Muscle of arm (tissue), 12 donors: Measurements from ENCODE around the gene CPNE1. TPM values are rescaled to one million over a fixed set of nuclear protein-coding genes. Genes with fewer than 3 reads are reported as not detected.
"Not testable (repeated sequence)": the region's sequence is repeated elsewhere in the genome, so short reads cannot be mapped to it uniquely, and the experiment has no call there.

Source experiments
- DNase-seq: peaks from one replicate; pipeline ENCODE4 v3.0.0-alpha.2; 2013
- polyA plus RNA-seq, 12 donors: library from polyadenylated mRNA; unstranded; fragments of 120-200 nt; gene quantifications; one replicate each; pipeline ENCODE4 v1.2.1, GENCODE V29; 2013; ENCODE audit not compliant: insufficient read length in 12 of 12

CPNE1 gene
- polyA plus RNA-seq, 12 donors, result 81.7 to 209 (median 124) TPM; not detected in 1

DNA sequence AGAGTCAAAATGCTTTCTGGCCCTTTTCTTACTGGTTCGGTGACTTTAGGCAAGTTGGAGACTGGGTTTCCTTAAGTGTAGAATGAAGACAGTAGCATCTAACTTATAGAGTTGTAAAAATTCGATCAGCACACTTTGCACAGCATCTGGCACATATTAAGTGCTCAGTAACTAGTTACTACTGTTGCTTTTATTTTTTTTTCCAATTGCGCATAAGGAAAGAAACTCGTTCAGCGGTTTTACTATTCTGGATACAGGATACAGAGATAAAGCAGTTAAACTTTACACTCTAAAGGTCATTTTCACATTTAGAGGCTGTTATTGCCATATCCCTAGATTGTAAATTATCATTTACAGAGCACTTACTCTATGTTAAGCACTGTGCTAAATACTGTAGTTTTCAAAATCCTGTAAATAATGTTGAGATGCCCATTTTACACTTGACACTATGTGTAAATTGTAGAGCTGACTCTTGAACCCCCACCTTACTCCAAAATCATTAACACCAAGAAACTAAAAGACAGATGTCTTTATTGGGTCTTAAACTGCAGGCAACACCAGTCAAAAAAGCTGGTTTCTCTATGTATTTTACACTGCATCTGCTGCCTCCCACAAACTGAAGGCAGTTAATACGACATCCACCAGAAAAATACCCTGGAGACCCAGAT is 35.4 kb upstream of the CPNE1 start:
- DNase-seq, result no peak

DNA sequence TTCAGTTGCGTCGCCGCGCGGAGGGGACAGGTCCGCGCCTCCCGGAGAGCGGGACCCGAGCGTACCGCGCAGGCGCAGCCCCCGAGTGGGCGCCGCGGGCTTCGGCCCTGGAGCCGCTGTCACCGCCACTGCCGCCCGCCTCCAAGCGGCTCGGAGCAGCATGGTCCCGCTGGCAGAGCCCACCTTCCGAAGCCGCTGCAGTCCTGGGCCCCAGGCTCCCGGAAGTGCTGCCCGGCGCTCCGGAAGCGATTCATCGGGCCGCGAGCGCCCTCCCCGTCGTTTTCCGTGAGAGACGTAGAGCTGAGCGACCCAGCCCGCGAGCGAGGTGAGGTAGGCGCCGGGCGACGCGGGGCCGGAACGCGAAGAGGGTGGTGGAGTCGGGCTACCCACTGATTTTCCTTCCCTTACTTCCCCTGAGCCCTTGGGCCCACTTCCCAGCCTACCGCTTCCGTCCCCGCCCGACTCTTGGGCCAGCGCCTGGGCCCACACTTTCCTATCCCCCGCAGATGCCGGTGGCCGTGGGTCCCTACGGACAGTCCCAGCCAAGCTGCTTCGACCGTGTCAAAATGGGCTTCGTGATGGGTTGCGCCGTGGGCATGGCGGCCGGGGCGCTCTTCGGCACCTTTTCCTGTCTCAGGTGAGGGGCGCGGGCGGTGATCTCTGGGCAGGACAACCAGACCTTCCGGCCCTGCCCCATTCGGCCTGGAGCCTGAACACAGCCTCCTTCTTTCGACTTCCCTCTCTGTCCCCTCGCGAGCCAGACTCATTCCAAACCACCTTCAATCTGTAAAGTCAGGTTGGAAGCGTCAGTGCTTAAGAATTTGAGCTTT is 34.6 kb upstream of the CPNE1 start, which contains the start of the genes NFS1 and ROMO1:
TSS of gene NFS1 (minus strand) at position 226 of the 830 bp plus-strand sequence. CDS start at position 162, 64 bp downstream.
TSS of gene ROMO1 (plus strand) at position 279 of the 830 bp plus-strand sequence. CDS start at position 507, 228 bp downstream.
- DNase-seq, result peak; percentile 90

DNA sequence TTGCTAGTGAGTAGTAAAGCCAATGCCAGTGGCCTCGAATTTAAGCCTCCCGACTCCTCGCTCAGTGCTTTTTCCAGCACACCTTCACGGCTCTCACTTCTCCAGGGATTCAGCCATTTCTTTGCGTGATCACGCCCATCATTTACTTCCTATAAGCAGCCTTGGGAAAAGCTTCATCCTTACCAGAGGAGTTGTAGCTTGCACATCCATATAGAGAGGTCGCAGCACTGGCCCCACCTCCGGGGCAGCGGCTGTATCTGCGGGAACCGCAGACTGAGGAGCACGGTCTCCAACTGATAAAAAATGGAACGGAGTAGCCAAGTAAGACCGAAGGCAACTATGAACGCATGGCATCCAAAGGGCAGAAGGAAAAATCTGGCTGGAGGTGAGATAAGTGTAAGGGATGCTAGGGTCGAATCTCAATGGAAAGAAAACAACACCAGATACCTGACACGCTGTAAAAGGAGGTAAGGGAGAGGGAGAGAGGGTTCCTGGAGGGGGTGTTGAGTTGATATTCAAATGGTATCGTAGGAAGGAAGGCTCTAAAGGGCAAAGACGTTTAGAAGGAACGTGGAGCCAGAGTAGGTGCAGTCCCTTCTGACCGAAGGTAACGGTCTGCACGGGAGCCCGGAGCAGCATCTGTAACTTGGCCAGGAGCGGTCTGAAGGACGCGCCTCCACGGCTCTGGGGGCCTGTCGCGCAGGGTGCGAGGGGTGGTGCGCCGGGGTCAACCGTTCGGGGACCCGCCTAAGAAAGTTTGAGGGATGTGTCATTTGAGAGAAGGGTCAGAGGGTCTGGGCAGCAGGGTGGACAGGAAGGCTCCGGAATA is 33.8 kb upstream of the CPNE1 start:
- DNase-seq, result no peak

DNA sequence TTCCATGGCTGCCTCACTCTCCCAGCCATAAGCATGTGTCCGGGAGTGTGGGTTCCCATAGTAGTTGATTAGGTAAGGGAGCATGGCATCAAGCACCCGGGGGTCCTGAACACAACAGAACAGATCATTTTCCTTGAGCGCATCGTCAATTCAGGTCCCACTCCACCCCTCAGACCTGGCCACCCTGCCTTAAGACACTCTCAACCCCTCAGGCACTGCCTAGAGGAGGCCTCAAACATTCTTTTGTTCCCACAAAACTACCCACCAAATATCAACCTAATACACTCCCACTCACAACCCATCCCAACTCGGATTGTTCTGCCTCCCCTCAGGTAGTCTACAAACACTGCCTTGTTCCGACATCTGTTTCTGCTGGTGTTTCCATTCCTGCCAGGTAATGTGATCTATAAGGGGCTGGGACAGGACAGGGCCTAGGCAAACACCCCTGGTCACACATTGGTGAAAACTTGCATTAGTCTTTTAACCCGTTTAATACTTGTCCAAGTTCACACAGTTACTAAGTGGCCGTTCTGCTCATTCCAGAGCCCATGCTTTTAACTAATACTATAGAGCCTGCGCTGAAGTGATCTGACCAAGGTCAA is 33.1 kb upstream of the CPNE1 start:
- no peak for DNase-seq

DNA sequence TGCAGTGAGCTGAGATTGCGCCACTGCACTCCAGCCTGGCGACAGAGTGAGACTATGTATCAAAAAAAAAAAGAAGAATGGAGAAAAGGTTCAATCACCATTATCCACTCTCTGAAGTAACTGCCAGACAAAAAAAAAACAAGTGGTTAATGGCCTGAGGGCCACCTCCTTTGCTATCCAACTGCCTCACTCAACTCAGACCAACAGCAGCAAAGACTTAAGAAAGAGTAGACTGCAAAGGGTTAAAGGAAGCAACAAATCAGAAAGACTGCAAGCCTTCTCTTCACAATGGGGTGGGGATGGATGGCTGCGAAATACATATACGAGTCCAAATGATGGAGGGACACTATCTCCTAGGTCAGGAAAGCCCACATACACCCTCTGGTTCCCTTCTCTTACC is 31.3 kb upstream of the CPNE1 start:
- DNase-seq, result no peak

DNA sequence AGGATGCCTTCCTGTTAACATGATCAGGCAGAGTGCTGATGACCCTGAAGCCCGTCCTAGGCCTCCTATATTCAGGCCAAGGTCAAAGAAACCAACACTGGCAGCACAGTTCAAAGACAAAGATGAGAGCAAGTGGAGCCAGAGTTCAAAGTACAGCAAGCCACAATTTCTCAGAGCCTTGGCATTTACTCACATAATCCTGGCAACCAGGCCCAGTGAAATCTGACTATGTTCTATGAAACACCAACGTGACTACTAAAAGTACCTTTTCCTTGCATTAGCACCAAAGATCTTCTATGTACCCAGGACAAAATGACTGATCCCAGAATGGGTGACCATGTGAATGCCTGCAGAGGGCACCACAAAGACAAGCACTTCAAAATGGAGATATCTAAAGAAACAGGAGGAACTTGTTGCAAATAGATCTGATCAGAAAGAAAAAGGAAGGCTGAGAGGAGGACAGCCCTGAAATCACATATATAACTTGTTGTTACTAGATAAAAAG is 30.6 kb upstream of the CPNE1 start:
- no peak for DNase-seq

DNA sequence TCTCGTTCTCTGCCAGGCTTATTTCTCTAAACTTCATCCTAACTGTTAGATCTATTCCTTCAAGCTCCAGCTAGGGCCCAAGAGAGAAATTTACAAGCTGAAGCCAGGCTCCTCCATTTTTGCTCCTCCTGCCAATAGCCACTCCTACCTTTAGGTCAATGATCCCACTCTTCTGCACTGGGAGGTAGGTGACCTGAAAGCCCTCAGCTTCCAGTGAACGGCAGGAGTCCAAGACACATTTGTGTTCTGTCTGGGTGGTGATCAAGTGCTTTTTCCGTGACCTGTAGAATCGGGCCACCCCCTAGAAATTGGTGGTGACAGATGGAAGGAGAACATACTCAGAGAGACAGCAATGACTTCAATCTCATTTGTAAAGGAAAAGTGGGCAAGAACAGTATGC is 25.6 kb upstream of the CPNE1 start:
- no peak for DNase-seq

DNA sequence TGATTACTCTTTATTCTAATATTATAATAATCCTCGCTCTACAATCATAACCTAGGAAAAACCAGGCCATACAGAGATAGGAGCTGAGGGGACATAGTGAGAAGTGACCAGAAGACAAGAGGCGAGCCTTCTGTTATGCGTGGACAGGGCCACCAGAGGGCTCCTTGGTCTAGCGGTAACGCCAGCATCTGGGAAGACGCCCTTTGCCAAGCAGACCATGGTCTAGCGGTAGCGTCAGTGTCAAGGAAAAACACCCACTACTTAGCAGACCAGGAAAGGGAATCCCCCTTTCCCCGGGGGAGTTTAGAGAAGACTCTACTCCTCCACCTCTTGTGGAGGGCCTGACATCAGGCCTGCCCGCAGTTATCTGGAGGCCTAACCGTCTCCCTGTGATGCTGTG is 22.2 kb upstream of the CPNE1 start:
- DNase-seq, result not testable (repeated sequence)

DNA sequence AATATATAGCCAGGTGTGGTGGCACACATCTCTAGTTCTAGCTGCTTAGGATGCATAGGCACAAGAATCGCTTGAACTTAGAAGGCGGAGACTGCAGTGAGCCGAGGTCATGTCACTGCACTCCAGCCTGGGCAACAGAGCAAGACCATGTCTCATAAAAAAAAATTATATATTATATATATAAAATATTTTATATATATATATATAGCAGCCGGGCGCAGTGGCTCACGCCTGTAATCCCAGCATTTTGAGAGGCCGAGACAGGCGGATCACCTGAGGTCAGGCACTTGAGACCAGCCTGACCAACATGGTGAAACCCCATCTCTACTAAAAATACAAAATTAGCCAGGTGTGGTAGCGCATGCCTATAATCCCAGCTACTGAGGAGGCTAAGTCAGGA is 20.7 kb upstream of the CPNE1 start:
- not testable (repeated sequence) for DNase-seq

DNA sequence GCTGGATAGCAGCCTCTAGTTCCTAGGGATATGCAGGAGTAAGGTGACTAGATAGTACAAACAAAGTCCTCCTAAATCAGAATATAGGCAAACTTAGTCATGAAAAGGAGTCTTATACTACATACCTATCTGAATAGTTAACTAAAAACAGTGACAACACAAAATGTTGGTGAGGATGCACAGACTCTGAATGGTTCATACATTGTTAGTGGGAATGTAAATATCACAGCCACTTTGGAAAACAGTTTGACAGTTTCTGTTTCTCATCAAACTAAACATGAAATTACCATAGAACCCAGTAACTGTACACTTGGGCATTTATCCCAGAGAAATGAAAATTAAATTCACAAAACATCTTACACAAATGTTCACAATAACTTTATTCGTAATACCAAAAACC is 17.3 kb upstream of the CPNE1 start:
- DNase-seq, result no peak

DNA sequence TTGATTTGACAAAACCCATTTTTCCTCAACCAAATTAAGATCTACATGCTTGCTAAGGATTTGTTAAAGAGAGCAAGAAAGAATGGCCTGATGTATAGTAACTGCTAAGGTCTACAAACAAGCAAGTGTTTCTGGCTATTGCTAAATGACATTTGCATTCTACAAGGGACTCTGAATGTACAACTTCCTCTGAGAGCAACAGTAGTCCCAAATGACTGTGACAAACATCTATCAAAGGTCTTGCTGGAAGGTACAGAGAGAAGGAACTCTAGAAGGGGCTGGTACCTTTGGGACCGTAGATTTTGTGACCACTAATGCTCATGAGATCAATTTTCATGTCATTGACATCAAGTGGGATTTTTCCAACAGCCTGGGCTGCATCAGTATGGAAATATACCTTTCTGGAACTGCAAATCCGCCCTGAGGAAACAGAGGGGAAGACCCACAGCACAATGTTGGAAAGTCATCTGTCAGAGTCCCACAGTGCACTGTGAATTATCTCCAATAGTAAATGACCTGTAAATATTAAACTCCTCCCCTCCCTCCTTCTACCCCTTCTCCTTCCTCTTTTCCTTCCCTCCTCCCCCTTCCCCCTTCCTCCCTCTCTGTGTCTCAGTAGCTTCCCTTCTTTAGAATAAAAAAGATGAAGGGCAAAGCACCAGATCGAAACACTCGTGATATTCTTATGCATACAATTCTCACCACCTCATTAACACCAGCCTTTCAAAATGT is 15.9 kb upstream of the CPNE1 start:
- no peak for DNase-seq

DNA sequence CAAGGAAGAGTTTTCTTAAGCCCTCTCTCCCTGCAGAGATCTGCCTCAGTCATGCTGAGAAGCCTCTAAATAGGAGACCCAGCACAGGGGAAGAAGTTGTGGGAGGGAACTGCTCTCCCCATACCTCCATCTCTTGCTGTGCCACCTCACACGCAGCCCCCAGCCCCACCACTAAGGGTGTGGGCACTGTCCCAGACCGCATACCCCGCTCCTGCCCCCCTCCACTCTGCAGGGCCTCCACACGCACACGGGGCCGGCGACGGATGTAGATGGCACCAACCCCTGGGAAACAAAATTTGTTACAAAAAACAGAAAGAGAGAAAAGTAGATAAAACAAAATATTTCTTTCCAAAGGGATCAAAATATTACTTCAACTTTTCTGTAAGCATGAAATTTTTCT is 10.2 kb upstream of the CPNE1 start:
- DNase-seq, result no peak

DNA sequence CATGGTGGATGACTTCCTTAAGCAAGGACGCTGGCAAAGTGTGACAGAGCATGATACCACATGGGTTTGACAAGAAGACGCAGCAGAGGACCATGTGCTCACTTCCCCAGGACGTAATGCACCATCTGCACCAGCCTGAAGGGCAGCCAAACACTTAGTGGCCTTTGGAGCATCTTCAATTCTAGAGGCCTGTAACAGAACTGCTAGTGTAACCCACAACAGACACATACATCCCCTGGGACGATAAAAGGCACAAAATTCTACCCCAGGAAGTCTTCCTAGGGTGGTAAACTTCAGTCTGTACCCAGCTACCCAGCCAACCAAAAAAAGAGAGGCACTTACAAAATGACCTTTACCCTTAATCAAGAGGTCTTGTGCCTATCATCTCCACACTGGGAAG is 9.2 kb upstream of the CPNE1 start:
- DNase-seq, result no peak

DNA sequence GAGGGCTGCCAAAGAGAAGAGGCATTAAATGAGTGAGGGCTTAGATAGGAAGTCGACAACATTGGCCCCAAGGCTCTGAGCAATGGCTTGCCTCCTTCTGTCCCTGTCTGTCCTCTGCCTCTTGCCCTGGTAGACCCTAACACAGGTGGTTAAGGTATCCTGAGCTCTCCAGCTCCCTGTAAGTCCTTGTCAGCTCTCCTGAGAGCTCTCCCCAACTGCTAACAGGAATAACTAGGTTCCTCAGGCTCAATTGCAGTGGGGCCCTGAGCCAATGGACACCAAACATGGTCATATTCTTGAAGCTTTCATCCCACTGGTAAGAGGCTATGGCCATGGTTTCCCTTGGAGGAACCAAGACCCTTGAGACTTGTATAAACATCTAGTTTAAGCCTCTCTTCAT is 5.0 kb upstream of the CPNE1 start:
- no peak for DNase-seq

DNA sequence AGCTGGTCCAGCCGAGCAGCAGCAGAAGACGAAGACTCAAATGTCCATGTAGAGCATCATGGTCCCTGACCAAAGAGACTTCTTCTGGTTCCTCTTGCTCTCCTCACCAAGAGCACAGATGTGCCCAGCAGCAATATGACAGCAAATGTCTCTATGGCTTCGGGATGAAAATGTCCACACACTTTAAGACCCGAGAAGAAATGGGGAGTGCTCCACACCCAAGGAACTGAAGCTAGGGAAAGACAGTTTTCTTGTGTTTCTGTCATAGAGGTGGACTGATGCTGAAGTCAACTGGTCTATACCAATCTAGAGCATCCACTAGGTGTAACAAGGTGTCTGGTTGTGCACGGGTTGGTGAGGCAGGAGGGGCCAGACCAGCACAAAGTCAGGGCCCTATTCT is 4.5 kb upstream of the CPNE1 start:
- DNase-seq, result no peak

DNA sequence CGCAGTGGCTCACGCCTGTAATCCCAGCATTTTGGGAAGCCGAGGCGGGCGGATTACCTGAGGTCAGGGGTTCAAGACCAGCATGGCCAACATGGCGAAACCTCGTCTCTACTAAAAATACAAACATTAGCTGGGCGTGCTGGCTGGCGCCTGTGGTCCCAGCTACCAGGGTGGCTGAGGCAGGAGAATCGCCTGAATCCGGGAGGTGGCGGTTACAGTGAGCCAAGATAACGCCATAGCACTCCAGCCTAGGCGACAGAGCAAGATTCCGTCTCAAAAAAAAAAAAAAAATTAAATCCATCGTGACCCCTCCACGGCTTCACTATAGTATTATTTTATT is 1.2 kb upstream of the CPNE1 start:
- DNase-seq, result no peak

DNA sequence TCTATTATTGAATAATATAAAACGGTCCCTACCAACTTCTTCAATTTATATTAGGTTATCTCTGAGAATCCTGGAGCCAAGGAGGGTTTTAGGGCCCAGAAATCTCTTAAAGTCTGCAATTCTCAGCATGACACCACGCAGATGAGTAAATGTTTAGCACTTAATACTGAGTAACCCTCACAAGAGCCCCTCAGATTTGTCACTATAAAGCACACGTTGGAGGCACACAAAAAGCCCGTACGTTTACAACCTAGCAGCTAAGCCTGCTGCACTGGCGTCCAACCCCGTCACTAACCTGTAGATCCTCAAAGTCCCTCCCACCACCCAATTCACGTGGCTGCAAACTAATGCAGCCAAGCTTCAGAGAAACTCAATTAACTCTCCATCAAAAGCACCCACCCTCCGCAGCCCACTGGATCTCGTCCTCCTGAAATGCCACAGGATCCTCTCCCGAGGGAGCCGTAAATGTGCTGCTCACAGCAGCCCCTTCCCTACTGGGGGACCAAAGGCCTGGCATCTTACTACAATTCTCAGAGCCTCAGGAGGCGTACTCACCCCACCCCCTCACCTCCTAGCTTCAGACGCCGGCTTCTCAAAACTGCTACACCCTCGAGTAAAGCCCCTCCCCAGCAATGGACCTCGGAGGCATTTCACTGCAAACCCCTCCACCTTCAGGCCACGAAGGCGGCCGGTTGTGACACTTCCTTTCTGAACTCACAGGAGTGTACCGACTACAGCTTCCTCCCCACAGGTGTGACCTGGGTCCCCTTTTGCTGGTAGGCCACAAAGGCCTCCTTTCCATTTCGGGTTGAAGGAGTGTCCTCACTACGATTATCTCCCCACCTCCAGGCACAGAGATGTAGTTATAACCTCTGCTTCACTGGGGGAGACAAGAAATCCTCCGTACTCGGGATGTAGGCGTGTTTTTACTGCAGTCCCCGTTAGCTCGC is 909 bp downstream of the CPNE1 start:
- DNase-seq, result no peak

DNA sequence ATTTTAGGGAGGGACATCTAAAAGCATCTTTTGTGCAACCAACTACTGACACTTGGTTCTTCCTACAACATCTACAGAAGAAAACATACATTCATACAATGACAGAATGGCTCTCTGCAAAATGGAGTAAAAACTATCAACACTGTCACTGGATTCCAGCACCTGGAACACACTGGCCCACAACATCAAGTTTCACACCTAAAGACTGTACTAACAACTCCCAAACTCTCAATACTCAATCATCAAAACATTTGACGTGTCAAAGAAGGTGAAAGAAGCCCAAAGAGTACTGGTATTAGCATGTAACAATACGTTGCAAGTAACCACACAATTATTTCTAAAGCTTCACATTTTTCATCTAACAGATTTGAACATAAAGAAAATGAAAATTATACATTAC is 2.1 kb downstream of the CPNE1 start:
- no peak for DNase-seq

DNA sequence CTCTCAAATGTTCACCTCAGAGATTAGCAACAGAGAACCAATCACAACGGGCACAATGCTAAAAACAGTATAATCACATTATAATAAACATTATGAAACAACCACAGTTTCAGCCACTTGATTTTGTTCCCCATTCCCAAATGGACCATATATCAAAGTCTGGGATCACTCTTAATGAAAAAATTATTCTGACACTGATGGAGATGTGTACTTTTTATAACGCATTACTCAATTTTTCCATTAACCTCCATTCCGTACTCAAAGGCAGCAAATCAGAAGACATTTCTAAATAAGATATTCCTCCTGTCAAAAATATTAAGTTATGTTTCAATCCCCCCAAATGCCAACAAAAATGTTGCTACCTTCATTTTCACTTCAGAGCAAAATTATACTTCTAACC is 2.8 kb downstream of the CPNE1 start:
- DNase-seq, result no peak

DNA sequence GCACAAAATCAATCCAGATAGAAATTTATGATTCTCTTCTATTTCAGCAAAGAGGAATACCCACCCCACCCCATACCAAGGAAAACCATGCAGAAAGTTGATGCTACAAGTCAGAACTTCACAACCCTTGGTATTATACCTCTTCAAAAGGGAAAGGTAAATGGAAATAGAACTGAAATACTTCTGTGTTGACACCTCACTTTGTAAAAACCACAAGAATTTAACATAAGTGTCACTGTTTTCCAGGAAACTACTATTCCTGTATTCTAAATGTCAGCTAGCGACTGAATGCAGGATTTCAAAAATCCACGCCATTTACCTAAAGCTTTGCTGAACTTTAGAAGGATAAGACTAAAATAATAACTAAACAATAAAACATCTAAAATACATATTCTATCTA is 3.6 kb downstream of the CPNE1 start:
- DNase-seq, result no peak
